Central memory CD4-positive, alpha-beta T cell (primary cell): ENCODE data around the gene MGAT5.

ENCODE experiments used
- DNase-seq: peaks from one replicate; pipeline ENCODE4 v3.0.0; 2022

The MGAT5 gene

DNA sequence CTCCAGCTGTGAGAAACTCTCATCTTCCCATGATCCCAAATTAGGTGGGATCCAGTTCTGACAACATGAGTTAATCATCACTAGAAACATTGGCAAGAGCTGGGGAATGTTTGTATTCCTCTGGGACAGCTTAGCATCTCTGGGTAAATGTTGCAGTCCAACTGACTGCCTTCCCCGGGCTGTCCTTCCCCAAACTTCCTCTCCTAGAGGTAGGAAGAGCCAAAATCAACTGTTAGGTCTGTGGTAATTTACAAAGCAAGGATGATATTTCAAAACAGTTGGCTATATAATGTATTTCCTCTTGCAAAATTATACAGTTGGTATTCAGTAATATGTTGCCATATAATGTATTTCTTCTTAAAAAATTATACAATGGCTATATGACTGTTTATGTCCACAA, 148.5 kb downstream of the MGAT5 start:
- no peak for DNase-seq

DNA sequence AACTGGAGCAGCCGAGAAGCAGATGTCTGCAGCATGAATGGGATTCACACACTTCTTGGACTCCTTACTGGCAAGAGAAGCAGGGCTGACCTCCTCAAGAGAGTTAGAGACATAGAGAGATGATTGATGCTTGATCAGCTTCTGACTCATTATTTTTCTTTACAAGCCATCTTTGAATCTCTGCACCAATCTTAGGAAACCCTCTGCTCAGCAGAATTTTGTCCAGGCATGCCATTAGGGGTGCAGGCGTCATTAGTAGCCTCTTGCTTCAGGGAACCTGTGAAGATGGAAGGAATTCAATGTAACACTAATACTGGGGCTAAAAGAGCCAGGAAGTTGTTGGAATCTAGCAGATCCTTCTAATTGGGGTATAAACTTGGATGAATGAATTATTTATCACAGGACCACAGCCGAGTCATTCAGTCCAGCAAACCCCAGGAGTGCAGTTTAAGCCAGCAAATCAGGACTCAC, 151.8 kb downstream of the MGAT5 start:
- no peak for DNase-seq

DNA sequence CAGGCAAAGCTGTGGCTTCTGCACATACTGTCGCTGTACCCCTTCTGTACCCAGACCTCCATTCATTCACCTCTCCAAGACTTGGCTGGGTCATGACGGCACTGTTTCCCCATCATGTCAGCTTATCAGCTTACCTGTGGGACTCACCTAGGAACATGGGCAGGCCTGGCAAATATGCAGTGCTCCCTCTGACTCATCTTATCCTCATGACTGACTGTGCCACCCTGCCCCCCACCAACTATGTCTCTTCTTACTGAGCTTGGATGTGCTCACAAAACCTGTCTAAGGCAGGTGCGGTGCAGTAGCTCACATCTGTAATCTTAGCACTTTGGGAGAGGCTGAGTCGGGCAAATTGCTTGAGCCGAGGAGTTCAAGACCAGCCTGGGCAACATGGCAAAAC, 152.4 kb downstream of the MGAT5 start:
- DNase-seq = no peak

DNA sequence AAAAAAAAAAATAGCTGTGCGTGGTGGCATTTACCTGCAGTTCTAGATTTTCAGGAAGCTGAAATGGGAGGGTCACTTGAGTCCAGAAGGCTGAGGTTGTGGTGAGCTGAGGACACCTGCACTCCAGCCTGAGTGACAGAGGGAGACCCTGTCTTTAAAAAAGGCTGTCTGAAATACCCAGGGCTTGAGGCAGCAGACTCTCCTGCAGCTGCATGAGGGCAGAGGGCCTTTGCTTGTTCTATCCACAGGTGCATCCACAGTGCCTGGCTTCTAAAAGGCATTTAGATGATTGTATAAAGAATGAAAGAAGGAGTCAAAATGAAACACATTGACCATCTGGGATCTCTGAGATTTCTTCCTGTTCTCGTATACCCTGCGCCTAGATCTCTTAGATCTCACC, 152.9 kb downstream of the MGAT5 start:
- no peak for DNase-seq

DNA sequence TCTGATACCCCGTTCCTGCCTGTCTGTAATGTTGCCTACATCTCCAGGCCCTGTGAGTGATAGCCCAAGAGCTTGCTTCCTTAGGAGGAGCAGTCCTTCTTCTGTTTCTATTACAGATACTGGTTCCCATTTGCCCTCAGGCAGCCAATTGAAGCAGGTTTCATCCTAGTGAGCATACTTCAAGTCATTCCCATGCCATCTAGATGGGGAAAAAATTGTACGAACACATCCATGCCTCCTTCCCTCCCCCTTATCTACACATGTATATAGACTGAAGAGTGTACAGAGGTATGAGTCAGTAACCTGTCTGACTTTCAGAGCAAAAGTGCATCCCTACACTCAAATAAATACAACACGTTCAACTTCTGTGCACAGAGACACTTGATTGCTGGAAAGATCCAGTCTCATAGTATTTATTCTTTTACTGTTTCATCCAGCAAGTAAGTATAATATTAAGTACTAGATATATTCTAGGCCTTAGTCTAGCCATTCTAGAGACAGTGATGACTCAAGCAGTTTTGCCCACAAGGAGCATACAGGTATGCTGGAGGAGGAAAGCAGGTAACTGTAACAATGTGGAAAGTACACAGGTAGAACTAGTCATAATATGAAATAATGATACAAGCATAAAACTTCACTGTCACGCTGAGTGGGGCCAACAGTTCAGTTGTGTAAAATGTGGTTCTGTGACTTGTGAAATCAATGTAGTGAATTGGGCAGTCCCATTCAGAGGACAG, 153.4 kb downstream of the MGAT5 start:
- no peak for DNase-seq

DNA sequence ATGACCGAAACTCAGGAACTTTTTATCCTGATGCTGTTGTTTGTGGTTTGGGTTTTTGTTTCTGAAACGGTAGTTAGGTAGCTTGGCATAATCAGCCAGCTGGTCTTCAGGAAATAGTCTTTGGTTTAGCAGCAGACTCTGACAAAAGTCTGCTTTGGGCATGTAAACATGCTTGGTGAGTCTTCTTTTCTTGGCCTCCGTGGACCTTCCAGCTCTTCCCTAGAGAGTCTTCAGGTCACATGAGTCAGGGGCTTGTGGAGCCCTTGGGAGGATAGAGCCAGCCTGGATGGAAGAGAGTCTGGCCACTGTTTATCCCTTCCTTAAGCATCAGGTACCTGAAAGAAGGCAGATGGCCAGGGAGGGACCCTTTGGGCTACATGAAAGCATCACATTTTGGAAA, 154.5 kb downstream of the MGAT5 start:
- no peak for DNase-seq

DNA sequence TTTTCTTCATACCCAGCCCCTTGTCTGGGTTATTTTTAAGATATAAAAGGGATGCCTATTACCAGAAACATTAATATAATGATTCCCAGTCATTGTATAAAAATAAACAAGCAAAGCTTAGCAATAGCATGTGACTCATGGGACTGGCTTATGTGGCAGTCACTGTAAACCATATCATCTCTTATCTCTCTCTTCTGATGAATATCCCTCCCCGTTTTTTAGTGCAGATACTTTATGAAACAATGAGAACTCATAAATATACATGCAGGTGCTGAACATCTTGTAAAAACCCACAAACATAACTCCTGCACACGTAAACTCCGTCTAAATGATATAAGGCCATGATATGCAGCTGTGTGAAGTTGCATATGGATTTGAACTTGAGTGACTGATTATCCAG, 154.9 kb downstream of the MGAT5 start:
- no peak for DNase-seq

DNA sequence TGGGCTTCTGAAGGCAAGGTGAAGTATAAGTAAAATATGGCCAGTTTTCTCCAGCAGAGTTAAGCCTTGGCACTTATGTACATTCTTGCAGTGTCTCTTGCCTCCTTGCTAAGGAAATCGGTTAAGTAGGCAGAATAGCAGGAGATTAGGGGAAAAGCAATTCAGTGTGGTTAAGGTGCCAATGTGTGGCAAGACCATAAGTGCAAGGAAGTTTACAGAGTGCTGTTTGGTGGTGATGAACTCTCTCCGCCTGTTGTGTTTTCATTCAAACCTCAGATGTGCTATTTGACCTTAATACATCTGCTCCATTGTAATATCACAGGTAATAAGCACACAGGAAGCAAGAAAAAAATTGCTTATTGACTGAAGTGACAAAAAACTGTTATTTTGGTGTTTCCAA, 156.1 kb downstream of the MGAT5 start:
- DNase-seq = no peak

DNA sequence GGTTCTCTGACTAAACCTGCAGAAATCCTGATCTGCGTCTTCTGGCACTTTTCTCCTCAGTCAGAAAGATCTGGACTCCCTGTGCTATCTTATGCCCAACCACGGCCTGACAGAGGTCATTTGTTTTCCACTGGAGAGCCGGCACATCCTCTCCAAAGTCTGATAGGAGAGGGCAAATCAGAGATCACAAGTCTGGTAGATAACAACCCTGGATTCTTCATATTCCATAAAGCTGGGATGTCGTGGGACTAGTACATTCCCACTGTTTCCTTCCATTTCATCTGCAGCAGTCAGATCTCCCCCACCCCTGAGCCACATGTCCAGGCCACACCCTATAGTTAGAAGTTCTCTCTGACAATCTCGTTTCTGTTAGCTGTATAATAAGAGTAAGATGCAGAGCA, 157.0 kb downstream of the MGAT5 start:
- DNase-seq = no peak

DNA sequence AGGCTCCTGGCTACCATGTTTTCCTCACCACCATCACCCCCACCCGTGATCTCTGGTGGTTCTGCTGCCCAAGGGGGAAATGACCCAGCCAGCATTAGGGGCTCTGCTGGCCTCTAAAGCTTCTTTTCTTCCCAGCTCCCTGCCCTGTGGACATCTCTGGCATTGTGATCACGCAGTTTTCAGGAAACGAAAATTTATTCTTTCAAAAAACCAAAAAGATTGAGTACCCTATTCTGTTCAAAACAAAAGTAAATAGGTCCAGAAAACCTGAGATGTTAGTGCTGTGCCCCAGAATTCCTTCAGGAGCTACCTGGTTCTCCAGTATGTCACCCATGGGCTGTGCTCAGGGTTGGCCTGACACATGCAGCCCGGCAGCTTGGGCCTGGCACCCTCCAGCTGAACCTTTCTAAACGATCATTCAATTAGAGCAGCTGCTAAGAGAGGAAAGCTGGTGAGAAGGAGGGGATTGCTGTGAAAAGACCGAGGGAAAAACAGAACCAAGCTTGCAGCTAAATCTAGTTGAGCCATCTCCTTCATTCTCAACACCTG, 157.5 kb downstream of the MGAT5 start:
- DNase-seq = no peak

DNA sequence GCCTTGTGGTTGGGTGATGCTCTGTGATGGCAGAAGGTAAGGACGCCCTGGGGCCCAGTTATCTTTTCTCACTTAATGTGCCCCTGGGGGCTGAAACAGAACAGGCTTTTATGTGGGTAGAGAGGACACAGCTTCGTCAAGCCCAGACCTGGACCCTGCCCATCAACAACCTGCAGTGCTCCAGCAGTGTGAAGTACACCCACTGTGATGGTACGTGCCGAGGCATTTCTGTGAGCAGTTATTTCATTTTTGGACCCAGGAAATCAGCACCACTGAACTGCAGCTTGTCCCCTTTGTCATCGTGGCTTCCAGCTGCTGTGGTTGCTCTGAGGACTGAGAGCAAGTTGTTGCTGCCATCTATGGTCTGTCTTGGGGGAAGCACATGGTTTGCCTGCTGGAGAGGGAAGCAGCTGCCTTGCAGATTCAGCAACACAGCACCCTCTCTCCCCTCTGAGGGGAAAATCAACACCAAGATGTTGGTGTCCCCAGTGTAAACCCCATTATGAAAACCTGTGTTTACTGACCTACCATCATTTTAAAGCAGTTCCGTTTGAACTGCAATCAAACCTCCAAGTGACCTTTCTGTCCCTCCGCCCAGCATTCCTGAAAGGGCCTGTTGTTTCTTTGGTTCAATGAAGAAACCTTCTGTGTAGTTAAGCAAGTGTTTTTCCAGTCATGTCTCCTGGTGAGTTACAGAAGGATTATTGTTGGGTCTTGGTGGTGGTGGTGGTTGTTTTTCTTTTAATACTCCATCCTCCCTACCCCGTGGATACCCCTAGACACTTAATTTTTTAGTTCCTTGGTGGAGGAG, 158.2 kb downstream of the MGAT5 start:
- peak; percentile 63 for DNase-seq

DNA sequence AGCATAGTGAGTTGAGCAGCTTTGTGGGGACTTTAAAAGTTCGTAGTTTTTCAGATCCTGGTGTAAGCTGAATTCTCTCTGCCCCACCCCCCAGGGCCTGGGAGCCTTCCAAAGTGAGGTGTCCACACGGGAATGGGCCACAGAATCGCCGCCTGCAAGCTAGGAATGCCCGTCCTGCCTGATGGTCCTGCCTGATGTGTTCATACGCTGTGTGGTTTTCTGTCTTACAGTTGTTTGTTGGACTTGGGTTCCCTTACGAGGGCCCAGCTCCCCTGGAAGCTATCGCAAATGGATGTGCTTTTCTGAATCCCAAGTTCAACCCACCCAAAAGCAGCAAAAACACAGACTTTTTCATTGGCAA, 158.7 kb downstream of the MGAT5 start:
- no peak for DNase-seq

DNA sequence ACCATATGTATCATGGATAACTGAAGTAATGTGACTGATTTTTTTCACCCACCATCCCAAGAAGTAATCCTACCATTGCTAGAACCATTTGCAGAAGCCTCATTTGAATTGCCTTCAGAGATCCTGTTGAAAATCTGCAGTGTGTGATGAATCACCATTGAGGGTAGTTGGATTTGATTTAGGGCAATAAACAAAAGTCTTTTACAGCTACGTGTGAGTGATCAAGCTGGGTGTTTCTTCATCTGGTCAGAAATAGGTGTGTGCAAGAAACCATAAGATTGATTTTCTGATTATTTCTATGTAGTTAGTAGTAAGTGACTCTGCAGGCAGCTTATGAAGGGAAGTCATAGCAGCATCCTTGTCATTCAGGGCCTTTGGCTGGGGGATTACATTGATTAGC, 159.6 kb downstream of the MGAT5 start:
- no peak for DNase-seq

DNA sequence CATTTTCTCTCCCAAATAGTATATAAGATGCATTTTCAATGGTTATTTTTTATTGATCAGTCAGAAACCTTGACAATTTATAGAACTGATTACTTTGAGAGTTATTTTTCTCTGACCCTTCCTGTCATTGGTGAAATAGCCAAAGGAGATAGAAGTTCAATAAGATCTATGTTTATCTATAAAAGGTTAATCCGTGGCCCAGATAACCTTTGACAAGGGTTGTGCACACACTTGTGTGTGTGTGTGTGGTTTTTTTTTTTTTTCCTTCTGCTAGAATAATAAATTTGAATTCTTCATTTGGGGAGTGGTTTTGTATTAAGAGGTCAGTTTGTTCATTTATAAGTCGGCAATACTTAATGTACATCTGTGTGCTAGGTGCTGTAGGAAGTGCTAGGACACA, 160.0 kb downstream of the MGAT5 start:
- no peak for DNase-seq

DNA sequence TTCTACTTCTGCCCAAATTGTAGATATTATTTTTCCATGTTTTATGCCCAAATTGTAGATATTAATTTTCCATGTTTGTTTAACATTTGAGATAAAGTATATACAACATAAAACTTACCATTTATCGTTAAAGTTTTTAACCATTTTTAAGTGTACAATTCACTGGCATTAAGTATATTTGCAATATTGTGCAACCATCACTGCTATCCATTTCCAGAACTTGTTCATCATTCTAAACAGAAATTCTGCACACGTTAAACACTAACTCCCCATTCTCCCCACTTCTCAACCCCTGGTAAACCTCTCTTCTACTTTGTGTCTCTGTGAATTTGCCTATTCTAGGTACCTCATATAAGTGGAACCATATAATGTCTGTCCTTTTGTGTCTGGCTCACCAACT, 162.1 kb downstream of the MGAT5 start:
- no peak for DNase-seq

DNA sequence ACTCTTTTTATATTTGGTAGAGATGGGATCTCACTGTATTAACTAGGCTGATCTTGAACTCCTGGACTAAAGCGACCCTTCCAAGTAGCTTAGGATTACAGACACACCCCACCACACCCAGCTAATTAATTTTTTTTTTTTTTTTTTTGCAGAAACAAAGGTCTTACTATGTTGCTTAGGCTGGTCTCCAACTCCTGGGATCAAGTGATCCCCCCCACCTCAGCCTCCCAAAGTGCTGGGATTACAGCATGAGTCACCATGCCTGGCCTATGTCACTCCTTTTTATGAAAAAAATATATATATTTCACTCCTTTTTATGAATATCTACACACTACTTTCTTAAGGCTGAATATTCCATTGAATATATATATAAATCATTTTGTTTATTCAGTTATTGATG, 162.8 kb downstream of the MGAT5 start:
- no peak for DNase-seq

DNA sequence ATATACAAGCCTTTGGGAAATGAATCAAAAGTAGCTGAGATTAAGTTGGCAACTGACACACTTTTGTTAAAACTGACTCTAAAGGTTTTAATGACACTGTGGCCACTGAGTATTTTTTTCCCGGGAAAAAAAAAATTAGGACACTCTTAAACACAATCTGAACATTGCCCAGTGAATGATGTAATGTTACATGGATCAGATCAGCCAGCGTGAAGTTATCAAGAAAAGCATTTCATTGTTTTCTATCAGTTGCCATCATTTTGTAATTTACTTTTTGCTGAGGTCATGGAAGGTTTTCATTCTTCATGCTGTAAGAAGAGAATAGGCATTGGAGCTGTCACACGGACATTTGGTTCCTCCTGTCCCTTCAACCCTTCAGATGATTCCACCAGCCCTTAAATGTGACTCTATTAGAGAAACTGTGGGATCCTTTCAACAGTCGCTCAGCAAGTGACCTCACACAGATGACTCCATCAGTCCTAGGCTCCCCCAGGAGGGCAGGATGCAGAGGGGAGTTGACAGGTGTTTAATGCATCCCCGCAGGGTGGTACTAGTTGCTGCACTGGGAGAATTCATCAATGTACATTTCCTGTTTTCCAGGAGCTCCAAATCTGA, 164.2 kb downstream of the MGAT5 start:
- no peak for DNase-seq

DNA sequence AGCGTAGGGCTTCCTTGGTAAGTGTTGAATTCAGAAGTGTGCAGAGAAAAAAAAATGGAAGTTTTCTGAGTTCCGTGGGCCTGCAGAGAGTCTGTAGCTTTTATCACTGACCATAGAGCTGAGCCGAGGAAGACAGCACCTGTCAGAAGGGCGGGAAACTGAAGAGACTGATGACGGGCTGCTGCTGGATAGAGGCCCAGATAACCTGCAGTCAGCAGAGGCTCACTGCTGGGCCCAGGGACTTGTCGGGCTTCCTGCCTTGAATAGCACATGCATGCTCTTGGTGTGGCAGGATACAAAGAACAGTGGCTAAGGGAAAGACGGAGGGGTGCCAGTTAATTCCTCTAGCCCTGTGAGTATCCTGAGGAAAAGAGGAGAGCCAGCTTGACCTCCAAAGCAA, 166.4 kb downstream of the MGAT5 start:
- DNase-seq = no peak

DNA sequence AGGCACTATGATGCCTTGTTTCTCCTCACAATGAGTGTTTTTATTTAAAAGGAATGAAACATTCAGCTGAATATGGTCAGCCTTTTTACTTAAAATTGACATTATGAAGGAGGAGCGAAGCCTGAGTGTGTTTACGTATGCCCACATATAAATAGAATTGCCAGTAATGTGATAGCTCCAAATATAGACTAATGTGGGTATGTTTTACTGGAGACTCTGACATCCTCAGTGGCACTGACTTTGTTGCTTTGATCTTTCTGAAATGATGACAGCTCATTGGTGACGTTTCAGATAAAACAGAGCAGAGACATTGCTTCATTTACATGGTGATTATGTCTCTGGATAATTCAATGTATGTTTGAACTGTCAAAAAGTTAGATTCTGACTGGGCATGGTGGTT, 167.0 kb downstream of the MGAT5 start:
- DNase-seq = no peak

DNA sequence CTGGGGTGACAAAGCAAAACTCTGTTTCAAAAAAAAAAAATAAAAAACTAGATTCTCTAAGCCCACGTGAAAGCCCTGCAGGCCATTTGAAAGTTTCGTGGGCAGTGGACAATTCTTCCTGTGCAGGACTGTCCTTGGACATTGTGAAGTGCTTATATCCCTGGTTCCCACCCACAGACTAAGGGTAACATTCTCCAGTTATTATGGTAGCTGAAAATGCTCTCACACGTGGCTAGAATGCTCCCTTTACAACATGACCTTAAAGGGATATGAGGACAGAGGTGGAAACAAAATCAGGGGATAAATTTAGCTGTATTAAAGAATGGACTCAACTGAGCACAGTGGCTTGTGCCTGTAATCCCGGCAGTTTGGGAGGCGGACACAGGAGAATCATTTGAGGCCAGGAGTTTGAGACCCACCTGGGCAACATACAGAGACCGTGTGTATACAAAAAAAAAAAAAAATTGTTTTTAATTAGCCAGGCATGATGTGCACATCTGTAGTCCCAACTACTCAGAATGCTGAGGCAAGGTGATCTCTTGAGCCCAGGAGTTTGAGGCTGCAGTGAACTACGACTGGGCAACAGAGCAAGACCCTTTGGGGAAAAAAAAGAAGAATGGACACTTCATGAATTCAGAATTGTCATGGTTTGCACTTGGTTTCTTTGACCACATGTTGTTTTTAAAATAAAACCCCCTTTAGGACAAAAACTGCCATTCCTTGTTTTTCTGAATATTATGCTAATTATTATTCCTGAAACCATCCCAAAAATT, 167.9 kb downstream of the MGAT5 start:
- no peak for DNase-seq

DNA sequence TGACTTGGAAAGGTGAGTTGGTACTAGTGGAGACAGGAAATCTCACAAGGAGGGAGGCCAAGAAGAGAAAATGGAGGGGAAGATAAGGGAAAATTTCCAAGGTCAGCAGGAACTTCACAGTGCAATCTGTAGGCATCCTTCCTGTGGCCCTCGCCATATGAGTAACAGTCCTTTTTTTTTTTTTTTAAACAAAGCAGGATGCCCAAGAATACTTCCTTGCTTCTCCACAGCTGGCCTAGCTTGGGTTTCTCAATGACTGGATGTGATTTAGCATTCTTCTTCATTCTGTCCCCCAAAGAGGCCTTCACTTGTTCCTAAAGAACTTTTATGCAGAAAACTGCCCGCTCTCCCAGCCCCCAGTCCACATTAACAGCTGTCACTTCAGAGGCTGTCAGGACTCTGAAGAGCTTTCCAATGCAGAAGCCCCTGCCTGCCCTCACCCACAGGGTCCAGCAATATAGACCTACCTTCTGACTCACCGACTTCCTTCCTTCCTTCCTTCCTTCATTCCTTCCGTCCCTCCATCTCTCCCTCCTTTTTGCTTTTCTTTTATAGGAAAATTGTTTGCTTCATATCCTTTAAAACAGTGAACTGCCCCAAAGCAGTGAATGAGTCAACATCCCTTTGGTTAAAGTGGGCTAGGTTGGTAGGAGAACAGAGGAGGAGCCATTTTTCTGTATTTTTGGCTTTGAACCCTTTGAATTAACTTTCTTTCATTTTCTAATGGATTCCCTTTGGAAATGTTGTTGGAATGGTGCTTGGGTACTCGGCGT, 172.0 kb downstream of the MGAT5 start:
- no peak for DNase-seq

DNA sequence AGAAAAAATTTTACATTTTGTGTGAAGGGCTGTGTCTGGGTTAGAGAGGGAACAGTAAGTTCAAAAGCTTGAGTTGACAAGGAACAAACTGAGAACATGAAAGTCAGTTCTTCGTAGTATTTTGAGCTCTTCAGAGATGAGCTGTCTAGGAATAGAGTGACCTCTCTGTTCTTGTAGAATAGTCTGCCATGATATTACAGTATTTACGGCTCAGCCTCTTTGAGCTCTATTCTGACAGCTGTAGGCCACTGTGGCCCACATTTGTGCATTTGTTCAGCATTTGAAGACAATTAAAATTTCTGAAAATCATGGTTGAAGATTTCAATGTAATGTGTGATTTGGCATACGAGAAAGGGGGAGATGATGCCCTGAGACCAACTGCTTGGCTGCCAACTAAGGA, 172.8 kb downstream of the MGAT5 start:
- no peak for DNase-seq
